Activated CD4-positive, alpha-beta T cell treated with anti-CD3 and anti-CD28 coated beads for 36 hours (primary cell): Measurements from ENCODE around the gene KLHDC4. TPM values are rescaled to one million over a fixed set of nuclear protein-coding genes. Genes with fewer than 3 reads are reported as not detected.

Experiments used
- ATAC-seq: fragments of 200-7000 bp; cut with Tn5 transposase; one replicate; pipeline ENCODE4 v1.10.0; 2021; ENCODE audit warnings: mild to moderate bottlenecking, moderate library complexity
- CTCF ChIA-PET: fragments of 350-600 bp; sonication (Branson Sonifier 250); formaldehyde crosslinking; loops from one replicate; lab custom pipeline; 2021; ENCODE audit warnings: antibody characterized with exemption; lab: Charles Lee
- POLR2A ChIA-PET: fragments of 350-600 bp; sonication (Branson Sonifier 250); formaldehyde crosslinking; loops from one replicate; lab custom pipeline; 2021; ENCODE audit warnings: antibody characterized with exemption, inconsistent platforms; lab: Charles Lee
- DNase-seq: peaks from one replicate; pipeline ENCODE4 v3.0.0-alpha.2; 2020
- H3K27ac Mint-ChIP-seq: one replicate; pipeline ENCODE4 v1.8.0; 2021; ENCODE audit warnings: mixed read lengths
- H3K27me3 Mint-ChIP-seq: one replicate; pipeline ENCODE4 v1.8.0; 2021; ENCODE audit warnings: mixed read lengths
- H3K36me3 Mint-ChIP-seq: one replicate; pipeline ENCODE4 v1.8.0; 2021; ENCODE audit warnings: low read depth, mixed read lengths
- H3K4me1 Mint-ChIP-seq: one replicate; pipeline ENCODE4 v1.8.0; 2021; ENCODE audit warnings: mixed read lengths
- H3K4me3 Mint-ChIP-seq: one replicate; pipeline ENCODE4 v1.8.0; 2021; ENCODE audit warnings: mild to moderate bottlenecking, moderate library complexity, mixed read lengths
- H3K9me3 Mint-ChIP-seq: one replicate; pipeline ENCODE4 v1.8.0; 2021; ENCODE audit warnings: low read depth, mixed read lengths
- intact Hi-C, 2 experiments: fragments of 100-400 bp; cut with DNase I in 1 of 2; cut with micrococcal nuclease in 1 of 2; formaldehyde crosslinking; loops; one replicate each; pipeline versions ENCODE4 v1.14.2 to v1.15.1; 2022 to 2024; cut with DNase I, micrococcal nuclease
- total RNA-seq, 2 experiments: library from RNA; stranded (reverse); gene quantifications; one replicate each; pipeline ENCODE4 v1.2.3, GENCODE V29; 2021

The KLHDC4 gene
- total RNA-seq, 2 experiments from 2014 or later, result 67.0 to 77.3 TPM

- POLR2A ChIA-PET, result no interaction called here
- intact Hi-C loops, result no loop called here
- Mint-ChIP-seq H3K4me3 (no peak overlapping the region), H3K9me3 (no peaks in the 10 kb centered on the region), H3K27ac (no peak overlapping the region), H3K27me3 (no peaks in the 10 kb centered on the region), H3K36me3 (peaks cover 10% of the 10 kb centered on the region), H3K4me1 (peaks cover 34% of the 10 kb centered on the region)
- DNase-seq, result no peak
- ATAC-seq, result no peak
- CTCF ChIA-PET, result no interaction called here
Observed at GRCh38 chr16:87696726-87697125, 69.1 kb downstream of the KLHDC4 start.

- no peak overlapping the region for H3K4me3 Mint-ChIP-seq
- ATAC-seq, result no peak
- peaks cover 5% of the 10 kb centered on the region for H3K36me3 Mint-ChIP-seq
- intact Hi-C loops, result no loop called here
- H3K27ac Mint-ChIP-seq, result no peak overlapping the region
- no peak for DNase-seq
- ChIA-PET POLR2A (no interaction called here), CTCF (no interaction called here)
- no peaks in the 10 kb centered on the region for H3K9me3 Mint-ChIP-seq
- H3K27me3 Mint-ChIP-seq, result no peaks in the 10 kb centered on the region
- peaks cover 23% of the 10 kb centered on the region for H3K4me1 Mint-ChIP-seq
Observed at GRCh38 chr16:87695534-87695933, 70.3 kb downstream of the KLHDC4 start.

DNA sequence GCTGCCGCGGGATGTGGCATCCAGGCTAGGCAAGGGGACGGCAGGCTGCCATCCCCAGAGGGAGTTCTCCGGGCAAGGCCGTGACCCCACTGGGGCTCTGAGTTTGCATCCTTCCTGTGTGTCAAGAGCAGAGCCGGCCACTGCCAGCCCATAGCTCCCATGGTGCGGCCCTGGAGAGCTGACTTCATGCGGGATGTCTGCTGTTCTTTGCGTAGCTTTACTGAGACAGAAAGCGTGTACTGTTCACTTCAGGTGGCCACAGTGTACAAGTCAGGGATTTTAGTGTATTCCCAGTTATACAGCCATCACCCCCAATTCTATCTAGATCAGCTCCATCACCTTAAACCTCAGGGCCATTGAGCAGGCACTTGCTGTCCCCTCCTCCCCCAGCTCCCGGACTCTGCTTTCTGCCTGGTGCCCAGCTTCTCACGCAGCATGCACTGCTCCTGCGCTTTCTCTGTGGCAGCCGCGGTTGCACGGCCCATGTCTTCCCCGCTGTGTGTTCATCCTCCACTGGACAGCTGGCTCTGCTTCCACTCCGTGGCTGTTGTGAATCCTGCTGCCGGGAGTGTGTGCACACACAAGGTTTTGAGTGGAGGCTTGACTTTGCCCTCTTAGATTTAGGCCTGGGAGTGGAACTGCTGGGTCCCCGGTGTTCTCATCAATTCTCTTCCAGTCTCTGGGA lies 71.2 kb downstream of the KLHDC4 start:
- no peaks in the 10 kb centered on the region for H3K9me3 Mint-ChIP-seq
- peaks cover 2% of the 10 kb centered on the region for H3K36me3 Mint-ChIP-seq
- ATAC-seq (no peak), DNase-seq (no peak)
- ChIA-PET CTCF (interaction anchor here (0.5 kb wide), 1 partner anchor 411 kb away, joined by 4 read pairs; no protein-coding TSS in a partner anchor), POLR2A (no interaction called here)
- H3K4me1 Mint-ChIP-seq, result peaks cover 19% of the 10 kb centered on the region
- H3K4me3 Mint-ChIP-seq, result no peak overlapping the region
- no peaks in the 10 kb centered on the region for H3K27me3 Mint-ChIP-seq
- intact Hi-C loops, result no loop called here
- no peak overlapping the region for H3K27ac Mint-ChIP-seq

GRCh38 chr16:87693827-87694226 lies 72.0 kb downstream of the KLHDC4 start:
- H3K36me3 Mint-ChIP-seq, result peaks cover 2% of the 10 kb centered on the region
- POLR2A ChIA-PET, result no interaction called here

DNA sequence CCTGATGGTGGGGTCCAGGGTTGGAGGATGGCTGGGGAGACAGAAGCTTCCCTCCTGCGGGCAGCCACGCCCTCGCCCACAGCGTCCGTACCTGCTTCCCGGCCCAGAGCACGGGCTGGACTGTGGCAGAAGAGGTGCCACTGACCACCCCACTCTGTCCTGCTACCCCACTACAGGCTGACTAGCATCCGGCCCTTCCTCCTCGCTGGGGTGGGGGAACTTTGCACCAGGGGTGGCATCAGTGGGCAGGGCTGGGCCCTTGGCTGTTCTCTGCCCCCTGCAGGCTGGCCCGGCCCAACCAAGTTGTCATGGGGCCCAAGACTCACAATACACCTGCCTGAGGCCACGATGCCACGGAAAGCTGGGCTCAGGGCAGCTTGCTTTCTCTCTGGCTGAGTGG lies 73.0 kb downstream of the KLHDC4 start:
- H3K4me1 Mint-ChIP-seq, result peaks cover 3% of the 10 kb centered on the region
- no peak overlapping the region for H3K27ac Mint-ChIP-seq
- intact Hi-C loops, result no loop called here
- ATAC-seq (no peak), DNase-seq (no peak)
- ChIA-PET CTCF (no interaction called here), POLR2A (no interaction called here)
- H3K36me3 Mint-ChIP-seq, result peaks cover 2% of the 10 kb centered on the region
- H3K27me3 Mint-ChIP-seq, result no peaks in the 10 kb centered on the region
- no peak overlapping the region for H3K4me3 Mint-ChIP-seq
- no peaks in the 10 kb centered on the region for H3K9me3 Mint-ChIP-seq

More at GRCh38 chr16:87693827-87694226, 72.0 kb downstream of the KLHDC4 start:
- intact Hi-C loops, result no loop called here
- Mint-ChIP-seq H3K4me3 (no peak overlapping the region), H3K4me1 (peaks cover 14% of the 10 kb centered on the region), H3K27me3 (no peaks in the 10 kb centered on the region), H3K9me3 (no peaks in the 10 kb centered on the region), H3K27ac (no peak overlapping the region)
- DNase-seq (no peak), ATAC-seq (no peak)
- CTCF ChIA-PET, result no interaction called here

DNA sequence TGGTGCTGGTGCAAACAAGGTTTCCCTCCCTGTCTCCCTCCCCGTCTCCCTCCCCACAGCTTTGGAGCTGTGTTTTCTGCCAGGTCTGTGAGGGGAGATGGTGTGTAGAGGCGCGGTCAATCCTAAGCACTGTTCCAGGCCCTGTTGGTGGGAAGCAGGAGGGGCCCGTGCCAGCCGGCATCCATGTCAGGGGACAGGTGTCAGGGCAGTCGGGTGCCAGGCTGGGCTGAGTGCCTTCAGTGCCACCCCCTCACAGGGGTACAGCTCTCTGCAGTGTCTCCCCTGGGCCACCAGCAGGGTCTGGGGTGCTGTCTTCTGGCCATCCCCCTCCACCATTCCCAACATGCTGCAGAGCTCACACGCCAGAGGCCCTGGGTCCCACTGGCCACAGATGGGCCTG lies 73.6 kb downstream of the KLHDC4 start:
- ChIA-PET POLR2A (no interaction called here), CTCF (interaction anchor here (0.6 to 1.2 kb wide), 2 partner anchors 11 to 81 kb away, joined by 3 to 5 read pairs; no protein-coding TSS in a partner anchor)
- Mint-ChIP-seq H3K4me3 (no peak overlapping the region), H3K4me1 (no peaks in the 10 kb centered on the region), H3K27ac (no peak overlapping the region), H3K36me3 (peaks cover 2% of the 10 kb centered on the region), H3K27me3 (no peaks in the 10 kb centered on the region), H3K9me3 (no peaks in the 10 kb centered on the region)
- intact Hi-C loops, result no loop called here
- DNase-seq (no peak), ATAC-seq (no peak)

DNA sequence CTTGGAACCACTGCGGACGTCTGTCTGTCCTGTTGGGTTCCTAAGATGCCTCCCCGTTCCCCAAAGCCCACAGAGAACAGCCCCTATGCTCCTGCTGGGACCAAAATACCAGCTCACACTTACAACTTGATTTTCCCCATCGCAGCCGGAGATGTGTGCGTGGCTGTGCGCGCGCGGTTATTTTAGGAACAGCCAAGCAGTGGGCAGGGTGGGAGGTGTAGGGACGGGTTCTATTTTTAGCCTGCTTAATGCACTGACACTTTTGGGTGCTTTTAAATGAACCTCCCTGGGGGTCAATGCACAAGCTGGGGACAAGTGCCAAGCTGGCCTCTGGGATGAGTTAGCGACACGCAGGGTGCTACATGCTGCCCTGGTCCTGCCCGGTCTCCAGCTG lies 74.1 kb downstream of the KLHDC4 start:
- H3K36me3 Mint-ChIP-seq, result peaks cover 2% of the 10 kb centered on the region
- POLR2A ChIA-PET, result no interaction called here
- no peak overlapping the region for H3K27ac Mint-ChIP-seq
- DNase-seq (no peak), ATAC-seq (no peak)
- H3K27me3 Mint-ChIP-seq, result no peaks in the 10 kb centered on the region
- H3K4me3 Mint-ChIP-seq, result no peak overlapping the region
- CTCF ChIA-PET, result interaction anchor here (0.6 to 1.2 kb wide), 2 partner anchors 12 to 81 kb away, joined by 3 to 5 read pairs; no protein-coding TSS in a partner anchor
- intact Hi-C loops, result no loop called here
- no peaks in the 10 kb centered on the region for H3K9me3 Mint-ChIP-seq
- no peaks in the 10 kb centered on the region for H3K4me1 Mint-ChIP-seq

GRCh38 chr16:87690911-87691685 lies 74.7 kb downstream of the KLHDC4 start:
- no peak overlapping the region for H3K4me3 Mint-ChIP-seq
- CTCF ChIA-PET, result interaction anchor here (1.2 kb wide), 1 partner anchor 12 kb away, joined by 5 read pairs; no protein-coding TSS in a partner anchor
- POLR2A ChIA-PET, result no interaction called here

GRCh38 chr16:87689956-87690465 lies 75.8 kb downstream of the KLHDC4 start:
- ATAC-seq, result no peak
- no peaks in the 10 kb centered on the region for H3K27me3 Mint-ChIP-seq
- H3K4me1 Mint-ChIP-seq, result no peaks in the 10 kb centered on the region
- H3K27ac Mint-ChIP-seq, result no peak overlapping the region
- H3K9me3 Mint-ChIP-seq, result no peaks in the 10 kb centered on the region
- no peak for DNase-seq
- H3K4me3 Mint-ChIP-seq, result no peak overlapping the region
- ChIA-PET CTCF (no interaction called here), POLR2A (no interaction called here)
- intact Hi-C loops, result no loop called here
- no peaks in the 10 kb centered on the region for H3K36me3 Mint-ChIP-seq

More at GRCh38 chr16:87690911-87691685, 74.7 kb downstream of the KLHDC4 start:
- DNase-seq (no peak), ATAC-seq (no peak)
- no peaks in the 10 kb centered on the region for H3K4me1 Mint-ChIP-seq
- intact Hi-C loops, result no loop called here
- H3K27me3 Mint-ChIP-seq, result no peaks in the 10 kb centered on the region
- H3K36me3 Mint-ChIP-seq, result no peaks in the 10 kb centered on the region
- H3K27ac Mint-ChIP-seq, result no peak overlapping the region
- no peaks in the 10 kb centered on the region for H3K9me3 Mint-ChIP-seq

GRCh38 chr16:87688876-87689815 lies 76.6 kb downstream of the KLHDC4 start:
- ATAC-seq, result no peak
- POLR2A ChIA-PET, result no interaction called here
- CTCF ChIA-PET, result interaction anchor here (0.6 to 1.5 kb wide), 2 partner anchors 14 to 138 kb away, joined by 3 to 6 read pairs; no protein-coding TSS in a partner anchor
- no peaks in the 10 kb centered on the region for H3K4me1 Mint-ChIP-seq
- no peak for DNase-seq
- no peak overlapping the region for H3K27ac Mint-ChIP-seq
- H3K9me3 Mint-ChIP-seq, result no peaks in the 10 kb centered on the region
- H3K36me3 Mint-ChIP-seq, result no peaks in the 10 kb centered on the region
- no peaks in the 10 kb centered on the region for H3K27me3 Mint-ChIP-seq
- no peak overlapping the region for H3K4me3 Mint-ChIP-seq
- intact Hi-C loops, result no loop called here

- H3K27ac Mint-ChIP-seq, result no peak overlapping the region
- intact Hi-C loops, result no loop called here
- H3K9me3 Mint-ChIP-seq, result no peaks in the 10 kb centered on the region
- DNase-seq, result no peak
- no peak for ATAC-seq
- H3K4me3 Mint-ChIP-seq, result no peak overlapping the region
- no peaks in the 10 kb centered on the region for H3K27me3 Mint-ChIP-seq
- H3K36me3 Mint-ChIP-seq, result no peaks in the 10 kb centered on the region
- ChIA-PET POLR2A (no interaction called here), CTCF (interaction anchor here (1.5 kb wide), 1 partner anchor 15 kb away, joined by 6 read pairs; no protein-coding TSS in a partner anchor)
- no peaks in the 10 kb centered on the region for H3K4me1 Mint-ChIP-seq
Observed at GRCh38 chr16:87687998-87688529, 77.7 kb downstream of the KLHDC4 start.
